HTR-8/SVneo (cell line): ENCODE measurements around the gene COL23A1.

ENCODE experiments used
- DNase-seq: peaks from one replicate; pipeline ENCODE4 v3.0.0; 2011; ENCODE audit warnings: low spot score, mixed read lengths; ENCODE audit not compliant: insufficient read length
- FAIRE-seq: peaks from 2 replicates; lab custom pipeline; 2011; peaks lifted over from hg19 to GRCh38; lab: Jason Lieb, UNC

COL23A1 gene

GRCh38 chr5:178357121-178357521 is 233.1 kb downstream of the COL23A1 start:
- FAIRE-seq: no peak
- no peak for DNase-seq

GRCh38 chr5:178356431-178356872 is 233.7 kb downstream of the COL23A1 start:
- FAIRE-seq: no peak
- no peak for DNase-seq

DNA sequence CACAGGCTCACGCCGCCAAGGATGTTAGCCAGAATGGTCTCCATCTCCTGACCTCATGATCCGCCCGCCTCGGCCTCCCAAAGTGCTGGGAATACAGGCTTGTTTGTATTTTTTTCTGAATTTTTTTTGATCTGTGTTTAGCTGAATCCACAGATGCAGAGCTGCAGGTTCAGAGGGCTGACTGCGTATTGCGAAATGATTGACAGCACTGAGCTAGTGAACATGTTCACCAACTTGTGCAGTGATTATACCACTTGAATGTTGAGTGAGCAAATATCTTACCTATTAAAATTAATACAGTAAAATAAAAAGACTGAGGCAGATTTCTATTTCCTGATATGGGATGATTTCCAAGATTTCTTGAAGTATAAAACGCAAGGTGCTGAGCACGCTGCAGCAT is 234.5 kb downstream of the COL23A1 start:
- no peak for DNase-seq
- no peak for FAIRE-seq

GRCh38 chr5:178353461-178353860 is 236.7 kb downstream of the COL23A1 start:
- FAIRE-seq: no peak

GRCh38 chr5:178352035-178352349 is 238.2 kb downstream of the COL23A1 start:
- no peak for DNase-seq
- FAIRE-seq: no peak

More at GRCh38 chr5:178353461-178353860, 236.7 kb downstream of the COL23A1 start:
- no peak for DNase-seq

DNA sequence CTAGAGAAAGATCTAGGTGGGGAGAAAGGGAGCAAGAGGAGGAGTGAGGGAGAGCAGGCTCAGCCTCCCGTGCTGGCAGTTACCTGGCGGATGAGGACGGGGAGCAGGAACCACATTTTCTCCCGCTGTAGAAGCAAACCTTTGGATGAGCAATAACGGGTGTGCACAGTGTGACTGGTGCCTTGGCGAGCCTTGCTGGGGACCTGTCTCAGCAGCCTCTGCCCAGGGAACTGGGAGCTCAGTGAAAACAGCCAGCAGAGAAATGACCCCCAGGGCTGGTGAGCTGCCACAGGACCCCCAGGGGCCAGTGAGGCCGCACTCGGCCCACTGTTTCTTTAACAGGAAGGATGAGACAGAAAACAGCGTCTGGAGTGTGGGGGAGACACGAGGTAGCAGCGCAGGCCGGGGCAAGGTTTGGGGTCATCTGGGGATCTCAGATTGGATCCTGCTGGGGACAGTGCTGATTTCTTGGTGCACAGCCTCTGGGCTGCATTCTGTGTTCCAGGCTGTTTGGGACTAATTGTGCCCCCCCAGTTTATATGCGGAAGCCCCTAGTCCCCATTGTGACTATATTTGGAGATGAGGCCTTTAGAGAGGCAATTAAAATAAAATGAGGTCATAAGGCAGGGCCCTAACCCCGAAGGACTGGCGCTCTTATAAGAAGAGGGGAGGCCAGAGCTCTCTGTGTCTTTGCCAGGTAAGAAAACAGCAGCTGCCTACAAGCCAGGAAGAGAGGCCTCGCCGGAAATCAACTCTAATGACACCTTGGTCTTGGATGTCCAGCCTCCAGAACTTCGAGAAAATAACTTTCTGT is 238.8 kb downstream of the COL23A1 start:
- DNase-seq (no peak), FAIRE-seq (no peak)

GRCh38 chr5:178350361-178351220 is 239.6 kb downstream of the COL23A1 start:
- DNase-seq: no peak
- FAIRE-seq: no peak

DNA sequence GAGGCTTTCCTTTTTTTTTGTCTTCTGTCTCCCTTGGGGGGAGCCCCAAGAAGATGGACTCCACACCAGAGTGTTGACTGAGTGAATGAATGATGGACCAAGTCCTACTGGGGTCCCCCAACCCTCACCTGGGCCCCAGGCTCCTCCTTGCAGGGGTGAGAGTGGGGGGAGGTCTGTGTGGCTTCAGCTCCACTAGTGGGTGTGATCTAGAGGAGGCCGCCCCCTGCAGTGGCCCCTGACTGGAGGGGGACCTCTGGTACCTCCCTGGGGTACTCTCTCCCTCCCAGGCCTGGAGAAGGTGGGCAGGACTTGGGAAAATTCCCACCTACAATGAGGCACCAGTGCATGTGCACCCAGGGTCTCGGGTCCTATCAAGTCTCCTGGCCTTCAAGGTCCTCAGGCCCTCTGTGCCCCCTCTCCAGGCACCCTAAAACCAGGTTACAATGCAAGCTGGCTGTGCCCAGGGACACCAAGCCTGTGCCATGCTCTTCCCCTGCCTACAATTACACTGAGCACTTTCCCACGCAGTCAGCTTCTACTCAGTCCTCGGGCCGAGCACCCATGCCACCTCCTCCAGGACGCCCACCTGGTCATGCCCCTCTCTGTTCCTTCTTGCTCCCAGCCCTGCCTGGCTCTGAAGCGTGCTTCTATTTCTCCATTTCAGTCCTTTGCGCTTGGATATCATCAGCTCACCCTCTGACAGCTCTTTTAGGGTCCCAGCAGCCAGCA is 240.4 kb downstream of the COL23A1 start:
- FAIRE-seq (no peak), DNase-seq (no peak)

- no peak for DNase-seq
- FAIRE-seq: no peak
Measured at GRCh38 chr5:178349075-178349511, 241.1 kb downstream of the COL23A1 start.

DNA sequence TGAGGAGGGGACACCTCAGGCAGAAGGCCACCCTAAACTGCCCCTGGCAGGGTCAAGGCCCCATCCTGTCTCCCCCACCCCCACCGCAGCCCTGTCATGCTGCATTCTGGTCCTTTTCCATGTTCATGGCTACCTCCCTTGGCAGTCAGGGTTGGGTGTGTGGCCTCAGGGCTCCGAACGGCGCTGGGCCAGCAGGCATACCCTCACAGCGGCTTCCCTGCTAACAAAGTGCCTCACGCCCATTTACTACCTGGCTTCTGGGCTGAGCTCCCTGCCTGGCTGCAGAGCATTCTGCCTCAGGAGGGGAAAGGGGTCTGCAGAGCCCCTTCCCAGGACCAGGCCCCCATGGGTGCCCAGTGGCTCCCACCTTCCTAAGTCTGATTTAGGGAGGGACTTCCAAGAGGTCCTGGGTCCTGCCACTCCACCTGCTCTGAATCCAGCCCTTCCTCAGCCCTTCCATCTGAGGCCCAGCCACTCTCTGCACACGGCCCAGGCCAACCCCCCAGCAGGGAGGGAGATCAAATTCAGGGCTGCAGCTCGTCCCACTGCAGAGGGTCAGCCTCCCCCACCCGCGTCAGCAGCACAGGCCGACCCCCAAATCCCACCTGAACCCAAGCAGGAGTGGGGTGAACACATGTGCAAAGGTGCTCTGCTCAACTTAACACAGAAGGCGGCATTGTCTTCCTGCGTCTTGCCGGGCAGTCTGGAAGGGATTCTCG is 241.7 kb downstream of the COL23A1 start:
- no peak for DNase-seq
- FAIRE-seq: no peak

- no peak for FAIRE-seq
- no peak for DNase-seq
Measured at GRCh38 chr5:178347956-178348355, 242.2 kb downstream of the COL23A1 start.

GRCh38 chr5:178346607-178347334 is 243.4 kb downstream of the COL23A1 start:
- FAIRE-seq: no peak
- no peak for DNase-seq

GRCh38 chr5:178343306-178343705 is 246.9 kb downstream of the COL23A1 start:
- DNase-seq (no peak), FAIRE-seq (no peak)

DNA sequence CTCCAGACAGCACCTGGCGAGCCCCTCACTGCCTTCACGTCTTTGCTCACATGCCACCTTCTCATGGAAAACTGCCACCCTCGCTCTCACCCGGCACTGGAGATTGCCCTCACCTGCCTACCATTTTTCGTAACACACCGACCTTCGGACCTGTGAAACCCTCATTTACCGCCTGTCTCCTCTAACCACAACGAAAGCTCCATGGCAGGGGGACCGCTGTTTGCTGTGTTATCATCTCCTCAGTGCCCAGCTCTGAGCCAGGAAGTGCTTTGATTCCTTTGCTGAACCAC is 248.4 kb downstream of the COL23A1 start:
- DNase-seq (no peak), FAIRE-seq (no peak)

DNA sequence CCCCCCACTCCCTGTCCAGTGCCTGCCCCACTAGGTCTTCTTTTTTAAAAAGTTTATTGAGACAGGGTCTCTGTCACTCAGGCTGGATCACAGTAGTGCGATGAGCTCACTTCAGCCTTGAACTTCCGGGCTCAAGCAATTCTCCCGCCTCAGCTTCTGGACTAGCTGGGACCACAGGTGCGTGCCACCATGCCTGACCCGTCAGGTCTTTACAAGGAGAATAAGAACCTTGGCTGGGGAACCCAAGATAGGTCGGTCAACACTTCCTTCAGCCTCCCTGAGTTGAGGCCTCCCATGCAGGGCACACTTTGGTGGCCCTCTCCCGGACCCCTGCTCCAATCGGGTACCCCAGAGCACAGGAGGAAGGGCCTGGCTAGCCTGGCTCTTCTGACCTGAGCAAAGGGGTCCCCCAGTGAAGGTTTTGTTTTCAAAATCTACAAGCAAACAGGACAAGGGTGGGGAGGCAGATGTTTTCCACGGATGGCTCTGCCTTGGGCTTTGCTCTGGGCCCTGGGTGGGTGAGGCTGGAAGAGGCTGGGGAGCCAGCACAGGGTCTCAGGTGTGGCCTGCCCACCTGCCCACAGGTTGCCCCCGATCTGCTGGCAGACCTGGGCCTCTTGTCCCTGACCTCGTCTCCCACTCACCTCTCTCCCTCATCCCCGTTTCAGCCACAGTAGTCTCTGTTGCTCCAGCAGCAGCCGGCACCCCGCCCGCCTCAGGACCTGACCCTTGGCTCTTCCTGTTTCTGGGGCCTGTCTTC is 248.9 kb downstream of the COL23A1 start:
- DNase-seq (no peak), FAIRE-seq (no peak)

GRCh38 chr5:178340637-178341036 is 249.6 kb downstream of the COL23A1 start:
- FAIRE-seq (no peak), DNase-seq (no peak)

GRCh38 chr5:178340187-178340586 is 250.0 kb downstream of the COL23A1 start:
- DNase-seq: no peak
- no peak for FAIRE-seq

DNA sequence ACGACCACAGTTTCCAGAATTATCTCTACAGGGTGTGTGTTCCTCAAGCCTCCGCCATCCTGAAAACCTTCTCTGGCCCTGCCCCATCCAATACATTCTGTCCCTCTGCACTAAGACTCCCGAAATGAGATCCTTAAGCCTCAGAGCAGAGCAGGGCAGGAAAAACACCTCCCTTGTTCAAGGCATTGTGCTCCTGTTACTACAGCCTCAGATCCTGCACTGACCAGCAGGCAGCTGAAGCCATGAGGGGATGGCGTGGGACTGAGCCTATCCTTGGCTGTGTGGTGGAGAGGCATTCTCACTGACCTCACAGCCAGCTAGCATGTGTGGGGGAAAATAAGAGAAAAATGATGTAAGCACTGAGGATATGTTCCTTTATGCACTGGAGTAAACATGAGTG is 250.9 kb downstream of the COL23A1 start:
- no peak for DNase-seq
- no peak for FAIRE-seq

GRCh38 chr5:178338750-178339144 is 251.4 kb downstream of the COL23A1 start:
- FAIRE-seq (no peak), DNase-seq (no peak)
